NCI-H1048 (cell line): ENCODE results near the gene KCNQ1.

Experiments
- DNase-seq: peaks from one replicate; lab custom pipeline; 2025; lab: John Stamatoyannopoulos, UW

KCNQ1 gene

GRCh38 chr11:2411446-2412305 is 33.1 kb upstream of the KCNQ1 start:
- DNase-seq = no peak

GRCh38 chr11:2412323-2412722 is 32.5 kb upstream of the KCNQ1 start:
- DNase-seq = no peak

- DNase-seq = no peak
These were observed 30.8 kb upstream of the KCNQ1 start for GRCh38 chr11:2413742-2414579.

DNA sequence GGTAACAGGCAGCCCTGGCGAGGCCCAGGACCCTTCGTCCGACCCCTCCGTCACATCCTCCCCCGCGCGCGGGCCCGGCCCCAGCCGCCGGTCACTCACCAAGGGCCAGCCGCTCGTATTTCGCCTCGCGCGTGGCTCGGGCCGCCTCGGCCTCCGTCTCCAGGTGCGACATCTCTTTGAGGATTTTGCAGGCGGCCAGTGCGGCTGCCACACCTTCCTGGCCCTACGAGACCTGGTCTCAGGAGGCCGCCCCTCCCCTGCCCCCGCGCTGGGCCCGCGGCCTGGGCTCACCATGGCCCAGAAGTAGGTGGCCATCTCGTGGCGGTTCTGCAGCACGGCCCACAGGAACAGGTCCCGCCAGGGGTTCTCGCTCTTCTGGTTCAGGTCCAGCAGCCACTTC is 30.2 kb upstream of the KCNQ1 start:
- DNase-seq = no peak

DNA sequence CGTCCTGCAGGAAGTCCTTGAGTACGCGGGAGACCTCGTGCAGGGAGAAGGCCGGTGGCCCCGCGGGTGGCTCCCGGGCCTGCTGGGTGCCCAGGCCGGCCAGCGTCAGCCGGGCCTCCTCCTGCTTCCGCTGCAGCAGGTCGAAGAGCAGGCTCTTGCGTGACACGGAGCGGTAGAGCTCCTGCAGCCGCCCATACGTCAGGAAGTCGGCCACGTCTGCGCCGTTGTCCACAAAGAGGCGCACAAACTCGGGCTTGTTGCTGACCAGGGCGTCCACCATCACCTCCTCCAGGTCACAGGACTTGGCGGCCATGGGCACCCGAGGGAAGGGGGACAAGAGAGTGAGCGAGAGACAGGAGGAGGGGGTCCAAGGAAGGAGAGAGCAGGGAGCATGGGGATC is 29.6 kb upstream of the KCNQ1 start:
- no peak for DNase-seq

- no peak for DNase-seq
These were observed 29.0 kb upstream of the KCNQ1 start for GRCh38 chr11:2415601-2416380.

GRCh38 chr11:2416765-2417164 is 28.0 kb upstream of the KCNQ1 start:
- DNase-seq = no peak

GRCh38 chr11:2417856-2418692 is 26.7 kb upstream of the KCNQ1 start:
- DNase-seq = no peak

DNA sequence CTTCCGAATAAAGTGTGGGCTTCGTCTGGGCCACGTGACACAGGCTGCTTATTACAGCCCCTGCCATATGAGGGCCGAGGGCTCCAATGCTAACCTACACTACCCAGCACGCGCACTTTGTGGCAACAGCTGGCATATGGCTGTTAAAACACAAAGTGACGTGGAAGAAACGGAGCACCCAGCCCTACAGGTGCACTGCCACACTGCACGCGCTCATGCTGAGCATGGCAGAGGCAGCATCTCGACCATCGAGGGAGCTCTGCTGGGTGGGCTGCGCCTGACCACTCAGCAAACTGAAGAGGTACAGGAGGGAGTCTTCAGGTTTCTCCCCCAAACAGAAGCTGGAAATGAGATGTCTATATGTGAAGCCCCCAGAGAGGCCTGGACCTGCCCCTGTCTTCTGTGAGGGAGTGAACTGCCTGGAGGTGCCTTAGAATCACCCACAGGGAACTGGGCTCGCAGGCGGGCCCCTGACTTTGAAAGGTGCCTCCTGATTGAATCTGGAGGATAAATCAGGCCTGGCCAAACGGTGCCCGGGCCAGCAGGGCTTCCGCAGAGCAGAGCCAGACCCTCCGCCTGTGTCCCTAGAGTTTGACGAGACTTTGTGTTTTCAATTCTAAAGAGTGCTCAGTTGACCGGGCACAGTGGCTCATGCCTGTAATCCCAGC is 26.0 kb upstream of the KCNQ1 start:
- no peak for DNase-seq

DNA sequence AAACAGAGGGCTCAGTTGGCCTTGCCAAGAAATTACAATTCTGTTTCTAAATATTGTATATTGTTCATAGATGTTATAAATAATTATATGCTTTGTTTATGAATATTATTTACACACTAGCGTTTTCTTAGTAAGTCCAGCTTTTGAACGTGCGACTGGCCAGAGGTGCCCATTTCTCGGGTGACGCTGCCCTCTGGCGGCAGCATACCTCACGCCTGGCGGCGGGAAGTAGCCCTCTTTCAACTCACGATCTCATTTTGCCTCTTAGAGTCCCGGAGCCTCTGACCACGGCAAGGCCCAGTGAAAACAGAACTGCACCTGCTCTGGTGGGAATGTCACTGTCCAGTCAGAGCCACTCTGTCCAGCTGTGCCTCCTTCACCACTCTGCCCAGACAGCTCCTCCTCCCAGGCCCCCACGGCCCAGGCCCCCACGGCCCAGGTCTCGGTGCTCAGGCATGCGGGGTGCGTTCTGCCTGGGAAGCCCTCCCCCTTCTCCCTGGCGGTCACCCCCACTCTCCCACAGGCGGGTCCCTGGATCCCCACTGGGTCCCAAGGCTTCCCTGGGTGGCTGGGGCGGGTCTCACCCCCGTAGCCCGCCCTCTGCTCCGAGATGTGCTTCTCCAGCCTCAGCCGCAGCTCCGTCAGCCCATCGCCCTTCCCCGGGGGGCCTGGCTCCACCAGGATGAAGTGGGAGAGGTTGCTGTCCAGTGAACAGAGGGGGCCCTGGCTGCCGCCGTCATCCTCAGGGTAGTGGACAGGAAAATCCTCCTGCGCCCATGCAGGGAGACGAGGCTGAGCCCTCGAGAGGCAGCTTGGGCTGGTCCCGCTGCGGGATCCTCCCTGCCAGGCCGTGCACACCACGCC is 24.9 kb upstream of the KCNQ1 start:
- peak; percentile 26 for DNase-seq

- DNase-seq = peak; percentile 61
These were observed 24.1 kb upstream of the KCNQ1 start for GRCh38 chr11:2420502-2421225.

DNA sequence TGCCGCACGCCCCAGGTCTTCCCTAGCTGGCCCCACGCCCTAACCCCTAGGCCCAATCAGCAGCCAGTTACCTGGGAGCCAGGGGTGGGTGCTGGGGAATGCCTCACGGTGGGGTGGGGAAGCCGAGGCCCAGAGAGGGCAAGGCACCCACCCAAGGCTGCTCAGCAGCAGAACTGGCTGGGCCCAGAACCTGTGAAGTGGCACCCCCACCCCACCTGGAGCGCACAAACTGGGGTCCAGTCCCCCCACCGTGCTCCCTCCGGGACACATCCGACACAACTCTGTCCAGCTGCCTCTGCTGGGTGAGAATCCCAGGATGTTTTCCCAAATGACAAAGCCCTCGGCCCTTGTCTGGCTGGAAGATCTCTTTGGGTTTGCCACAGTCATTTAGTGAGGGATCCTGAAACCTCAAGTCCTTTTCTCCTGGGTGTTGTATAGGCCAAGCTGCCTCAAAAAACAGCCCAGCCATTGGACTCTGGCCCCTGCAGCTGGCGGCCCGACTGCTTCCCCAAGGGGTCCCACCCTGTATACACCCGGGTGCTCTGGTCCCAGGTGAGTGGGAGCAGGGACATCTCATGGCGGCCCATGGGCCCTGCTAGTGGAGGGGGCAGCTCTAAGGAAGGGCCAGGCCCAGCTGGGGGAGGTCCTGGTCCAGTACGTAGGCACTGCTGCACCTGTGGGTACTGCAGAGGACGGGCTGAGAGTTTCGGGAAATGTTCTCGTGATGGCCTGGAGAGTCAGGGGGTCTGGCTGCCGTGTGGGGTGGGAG is 23.4 kb upstream of the KCNQ1 start:
- no peak for DNase-seq

GRCh38 chr11:2421996-2422395 is 22.8 kb upstream of the KCNQ1 start:
- no peak for DNase-seq

GRCh38 chr11:2422461-2423156 is 22.2 kb upstream of the KCNQ1 start:
- DNase-seq = no peak

DNA sequence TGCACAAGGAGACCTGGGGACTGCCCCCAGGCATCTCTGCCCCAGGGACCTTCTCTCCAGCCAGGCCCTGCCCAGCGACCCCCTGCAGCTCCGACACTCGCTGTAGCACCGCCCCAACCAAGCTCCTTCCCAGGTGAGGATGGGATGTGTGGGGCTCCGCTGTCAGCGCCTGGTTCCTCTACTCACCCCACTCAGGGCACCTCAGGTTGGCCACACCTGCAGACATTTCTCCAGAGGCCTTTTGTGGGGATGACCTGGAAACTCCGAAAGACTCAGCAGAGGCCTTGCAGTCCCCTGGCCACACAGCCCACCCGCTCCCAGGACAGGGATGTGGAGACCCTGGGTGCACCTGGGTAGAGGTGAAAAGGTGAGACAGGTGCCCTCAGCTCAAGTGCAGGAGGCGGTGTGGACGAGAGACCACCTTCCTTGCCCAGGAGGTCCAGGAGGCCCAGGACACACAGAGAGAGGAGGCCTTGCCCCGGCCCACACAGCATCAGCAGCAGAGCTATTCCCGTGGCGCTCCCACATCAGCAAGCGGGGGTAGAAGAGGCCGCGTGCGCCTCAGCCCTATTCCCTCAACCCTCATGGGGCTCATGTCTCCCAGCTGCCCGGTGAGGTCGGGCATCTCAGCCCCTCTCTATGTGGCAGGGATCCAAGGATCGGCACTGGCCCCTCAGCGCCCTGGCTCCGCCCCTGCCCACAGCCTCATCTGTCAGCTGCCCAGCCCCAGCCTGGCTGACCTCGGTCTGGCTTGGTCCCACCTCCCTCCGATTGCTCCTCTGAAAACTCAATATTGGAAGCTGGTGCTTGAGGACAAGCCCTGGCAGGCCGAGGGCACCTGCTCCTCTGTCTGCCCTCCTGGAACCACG is 21.4 kb upstream of the KCNQ1 start:
- DNase-seq = no peak

DNA sequence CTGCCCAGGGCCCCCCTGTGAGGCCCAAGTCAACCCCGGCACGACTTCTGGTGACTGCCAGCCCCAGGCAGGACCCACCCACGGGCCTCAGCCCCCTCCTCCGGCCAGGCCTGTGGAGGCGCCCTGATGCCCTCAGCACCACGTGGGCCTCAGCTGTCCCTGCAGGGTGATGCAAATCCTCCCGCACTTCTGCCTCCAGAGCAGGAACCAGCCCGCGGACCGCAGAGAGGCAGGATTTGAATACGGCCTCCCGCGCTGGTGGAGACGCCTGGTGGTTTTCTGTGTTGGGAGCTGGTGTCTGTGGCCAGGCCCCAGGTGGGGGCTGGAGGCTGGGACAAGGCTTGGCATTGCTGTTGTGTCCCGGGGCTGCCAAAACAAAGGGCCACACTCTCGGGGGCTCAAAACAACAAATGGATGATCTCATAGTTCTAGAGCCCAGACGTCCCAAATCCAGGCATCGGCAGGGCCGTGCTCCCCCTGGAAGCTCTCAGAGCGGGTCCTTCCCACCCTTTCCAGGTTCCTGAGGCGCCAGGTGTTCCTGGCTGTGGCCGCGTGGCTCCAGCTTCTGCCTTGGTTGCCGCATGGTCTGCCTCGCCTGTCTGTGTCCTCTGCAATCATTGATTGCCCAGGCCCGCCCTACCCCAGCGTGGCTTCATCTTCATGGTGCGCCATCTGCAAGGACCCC is 19.9 kb upstream of the KCNQ1 start:
- DNase-seq = no peak
